Measurements from ENCODE around the gene SERAC1.

The SERAC1 gene

GRCh38 chr6:158205169-158205944 lies 37.3 kb upstream of the SERAC1 start:
- H3K4me3 ChIP-seq (ENCODE audit: low read depth, low read length), result no peak overlapping the region
- no peak for DNase-seq (ENCODE audit: low read depth)
- no peak for TF ChIP-seq CTCF (IDR thresholded peaks at IDR 0.05; ENCODE audit: control insufficient read depth, extremely low read depth, insufficient read depth)

DNA sequence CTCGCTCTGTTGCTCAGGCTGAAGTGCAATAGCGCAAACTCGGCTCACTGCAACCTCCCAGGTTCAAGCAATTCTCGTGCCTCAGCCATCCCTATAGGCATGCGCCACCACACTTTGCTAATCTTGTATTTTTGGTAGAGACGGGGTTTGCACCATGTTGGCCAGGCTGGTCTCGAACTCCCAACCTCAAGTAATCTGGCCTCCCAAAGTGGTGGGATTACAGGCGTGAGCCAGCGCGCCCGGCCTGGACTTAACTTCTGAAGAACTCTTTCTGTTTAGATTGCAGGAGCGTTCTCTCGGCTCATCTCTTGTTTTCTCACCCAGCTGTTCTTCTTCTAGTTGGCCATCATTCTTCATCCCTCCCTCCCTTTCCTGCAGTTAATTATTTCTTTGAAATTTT lies 30.4 kb upstream of the SERAC1 start:
- TF ChIP-seq CTCF (IDR thresholded peaks at IDR 0.05; ENCODE audit: control insufficient read depth, extremely low read depth, insufficient read depth), result no peak
- no peak for DNase-seq (ENCODE audit: low read depth)
- no peak overlapping the region for H3K4me3 ChIP-seq (ENCODE audit: low read depth, low read length)

GRCh38 chr6:158194487-158195280 lies 26.6 kb upstream of the SERAC1 start:
- no peak for DNase-seq (ENCODE audit: low read depth)
- H3K4me3 ChIP-seq (ENCODE audit: low read depth, low read length), result no peak overlapping the region

GRCh38 chr6:158191761-158192160 lies 23.7 kb upstream of the SERAC1 start:
- TF ChIP-seq CTCF (IDR thresholded peaks at IDR 0.05; ENCODE audit: control insufficient read depth, extremely low read depth, insufficient read depth), result no peak
- H3K4me3 ChIP-seq (ENCODE audit: low read depth, low read length), result no peak overlapping the region
- no peak for DNase-seq (ENCODE audit: low read depth)

More at GRCh38 chr6:158194487-158195280, 26.6 kb upstream of the SERAC1 start:
- no peak for TF ChIP-seq CTCF (IDR thresholded peaks at IDR 0.05; ENCODE audit: control insufficient read depth, extremely low read depth, insufficient read depth)

DNA sequence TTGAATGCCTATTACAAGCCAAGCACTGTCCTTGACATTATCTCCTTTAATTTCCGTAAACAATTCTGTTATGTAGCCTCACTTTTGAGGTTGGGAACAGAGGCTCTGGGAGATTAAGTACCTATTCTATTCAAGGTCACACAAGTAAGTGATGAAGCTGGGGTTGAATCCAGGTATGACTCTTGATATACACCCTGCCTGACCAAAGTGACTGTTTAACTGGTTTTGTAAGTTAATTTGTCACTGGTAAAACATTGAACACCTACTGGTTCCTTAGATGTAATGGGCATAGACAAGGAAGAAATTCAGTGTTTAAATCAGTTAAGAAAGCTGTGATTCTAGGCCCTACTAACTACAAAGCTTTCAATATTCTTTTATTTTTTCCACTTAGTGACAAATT lies 23.0 kb upstream of the SERAC1 start:
- no peak for DNase-seq (ENCODE audit: low read depth)
- TF ChIP-seq CTCF (IDR thresholded peaks at IDR 0.05; ENCODE audit: control insufficient read depth, extremely low read depth, insufficient read depth), result no peak
- no peak overlapping the region for H3K4me3 ChIP-seq (ENCODE audit: low read depth, low read length)

DNA sequence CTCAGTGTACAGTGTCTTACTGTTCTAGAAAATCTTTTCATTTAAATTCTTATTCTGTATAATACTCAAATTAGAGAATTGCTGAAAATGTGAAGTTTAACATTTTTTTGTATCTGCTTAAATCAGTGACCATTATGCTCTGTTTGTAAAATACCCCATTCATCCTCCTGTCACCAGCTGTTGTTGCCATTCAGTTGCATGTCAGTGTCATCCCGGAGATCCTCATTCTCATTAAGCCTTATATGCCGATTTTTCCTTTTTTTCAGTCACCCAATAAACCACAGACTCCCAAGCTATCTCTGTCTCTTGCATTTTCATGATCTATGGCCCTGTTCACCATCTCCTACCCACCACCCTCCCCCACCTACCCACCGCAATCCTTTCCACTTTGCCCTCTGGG lies 20.5 kb upstream of the SERAC1 start:
- no peak overlapping the region for H3K4me3 ChIP-seq (ENCODE audit: low read depth, low read length)
- DNase-seq (ENCODE audit: low read depth), result no peak
- no peak for TF ChIP-seq CTCF (IDR thresholded peaks at IDR 0.05; ENCODE audit: control insufficient read depth, extremely low read depth, insufficient read depth)
